ENCODE data around the gene ZFAND5.

ZFAND5 gene

GRCh38 chr9:72362680-72363139, 2.3 kb downstream of the ZFAND5 start:
- DNase-seq, result peak; percentile 63

GRCh38 chr9:72362118-72362531, 2.9 kb downstream of the ZFAND5 start:
- DNase-seq, result no peak

DNA sequence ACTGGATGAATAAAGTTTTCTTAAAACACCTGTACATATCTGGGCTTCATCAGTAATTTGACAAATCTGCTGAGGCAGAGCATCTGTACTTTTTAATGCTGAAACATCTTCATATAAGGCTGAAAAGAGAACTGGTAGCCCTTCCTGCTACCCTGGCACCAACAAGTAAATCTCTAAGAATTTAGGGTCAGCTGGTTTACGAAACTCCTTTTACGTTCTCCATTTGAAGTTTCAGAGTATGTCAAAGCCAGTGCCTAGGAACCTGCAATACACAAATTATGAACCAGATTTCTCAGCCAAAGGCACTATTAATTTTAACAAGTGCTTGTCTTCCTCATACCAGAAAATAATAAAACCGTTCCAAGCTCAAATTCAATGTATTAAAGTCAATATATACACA, 3.8 kb downstream of the ZFAND5 start:
- DNase-seq, result no peak

DNA sequence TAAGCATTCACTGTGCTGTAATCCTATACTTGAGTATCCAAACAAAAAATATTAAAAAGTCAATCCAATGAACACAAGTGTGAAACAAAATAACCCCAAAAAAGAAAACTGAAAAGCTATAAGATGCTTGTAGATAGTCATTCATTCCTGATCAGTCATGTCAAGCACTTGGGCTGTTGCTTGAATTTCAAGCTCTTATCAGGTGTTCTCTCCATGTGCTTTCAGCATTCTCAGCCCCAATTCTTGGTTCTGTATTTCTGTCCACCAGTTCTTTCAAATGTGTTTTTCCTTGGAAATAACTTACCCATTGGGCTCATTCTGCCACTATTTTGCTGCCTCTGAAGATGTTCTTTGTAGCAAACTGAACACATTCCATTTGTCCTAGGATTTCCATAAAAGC, 4.7 kb downstream of the ZFAND5 start:
- DNase-seq, result no peak

- no peak for DNase-seq
These were observed 8.9 kb downstream of the ZFAND5 start for GRCh38 chr9:72356041-72356582.

DNA sequence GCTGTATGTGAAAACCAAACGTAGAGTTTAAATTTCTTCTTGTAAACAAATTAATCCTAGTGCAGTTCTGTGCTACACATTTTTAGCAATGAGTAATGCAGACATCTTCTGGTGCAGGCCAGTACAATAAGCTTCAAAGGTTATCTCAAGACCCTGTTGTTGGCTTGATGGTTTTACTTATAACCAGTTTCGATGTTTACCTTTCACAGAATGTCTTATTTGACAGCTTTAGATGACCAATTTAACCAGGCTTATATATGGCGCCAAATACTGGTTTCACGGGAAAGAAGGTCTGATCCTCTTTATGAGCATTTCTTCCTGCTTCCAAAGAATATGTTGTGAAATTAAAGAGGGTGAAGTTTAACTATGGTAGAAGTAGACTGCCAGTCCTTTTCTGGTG, 9.9 kb downstream of the ZFAND5 start:
- no peak for DNase-seq

GRCh38 chr9:72354704-72355103, 10.3 kb downstream of the ZFAND5 start:
- DNase-seq, result no peak

DNA sequence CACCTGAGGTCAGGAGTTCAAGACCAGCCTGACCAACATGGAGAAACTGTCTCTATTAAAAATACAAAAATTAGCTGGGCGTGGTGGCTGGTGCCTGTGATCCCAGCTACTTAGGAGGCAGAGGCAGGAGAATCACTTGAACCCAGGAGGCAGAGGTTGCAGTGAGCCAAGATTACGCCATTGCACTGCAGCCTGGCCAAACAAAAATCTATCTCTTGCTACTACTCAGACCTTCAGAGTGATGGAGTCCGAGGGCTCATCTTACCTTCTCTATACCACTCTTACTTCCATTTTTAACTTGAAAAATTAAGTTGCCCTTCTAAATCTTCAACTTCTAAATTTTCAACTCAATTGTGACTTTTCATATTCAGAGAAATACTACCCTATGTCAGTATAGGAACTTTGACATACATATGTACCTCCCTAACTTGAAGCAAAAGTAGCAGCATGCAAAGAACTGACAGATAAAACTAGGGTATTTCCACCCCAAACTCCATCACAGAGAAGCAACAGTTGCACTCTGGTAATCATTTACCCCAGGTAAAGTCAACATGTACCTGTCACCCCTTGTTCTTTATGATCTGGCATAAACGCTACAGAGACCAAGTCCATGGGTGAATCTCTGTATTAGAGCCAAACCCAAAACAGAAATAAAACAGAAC, 11.4 kb downstream of the ZFAND5 start:
- no peak for DNase-seq

DNA sequence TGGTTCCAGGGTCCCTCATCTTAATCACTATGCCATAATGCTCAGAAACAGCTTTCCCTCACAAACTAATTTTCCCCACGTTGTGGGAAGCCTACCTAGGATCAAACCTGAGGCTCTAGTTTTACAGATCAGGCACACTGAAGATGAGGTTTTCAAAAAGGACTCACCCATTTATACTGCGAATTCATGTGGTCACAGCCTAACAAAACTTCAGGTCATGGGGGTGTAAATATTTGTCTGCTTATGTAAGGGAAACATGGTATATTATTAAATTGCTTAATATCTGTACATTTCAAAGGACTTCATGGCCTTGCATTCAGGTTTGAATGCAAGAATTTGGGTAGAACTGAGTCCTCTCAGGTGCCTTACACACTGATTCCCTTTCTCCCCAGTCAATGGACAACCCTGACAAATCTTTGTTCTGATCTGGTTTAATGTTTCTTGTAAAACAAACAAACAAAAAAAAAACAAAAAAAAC, 12.1 kb downstream of the ZFAND5 start:
- no peak for DNase-seq

GRCh38 chr9:72351538-72352453, 13.2 kb downstream of the ZFAND5 start:
- no peak for DNase-seq

GRCh38 chr9:72349911-72350310, 15.1 kb downstream of the ZFAND5 start:
- DNase-seq, result no peak

DNA sequence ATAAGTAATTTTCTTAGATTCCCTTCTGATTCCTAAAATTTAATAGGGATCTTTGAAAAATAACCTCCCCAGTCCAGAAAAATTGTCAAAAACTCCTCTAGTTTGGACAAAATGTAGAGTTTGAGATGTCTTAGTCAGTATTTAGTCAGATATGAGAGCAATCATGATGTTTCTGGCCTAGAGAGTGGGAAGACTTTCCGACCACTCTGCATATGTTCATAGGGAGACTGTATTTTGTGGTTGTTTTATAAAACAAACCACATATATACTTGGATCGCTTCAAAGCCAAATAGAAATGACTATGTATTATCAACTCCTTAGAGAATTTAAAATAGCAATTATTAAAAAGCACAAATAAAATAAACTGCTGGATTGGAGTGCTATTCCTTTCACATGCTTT, 15.8 kb downstream of the ZFAND5 start:
- DNase-seq, result no peak

GRCh38 chr9:72346333-72346732, 18.7 kb downstream of the ZFAND5 start:
- no peak for DNase-seq

- no peak for DNase-seq
These were observed 26.4 kb downstream of the ZFAND5 start for GRCh38 chr9:72338631-72339030.

GRCh38 chr9:72337286-72337685, 27.7 kb downstream of the ZFAND5 start:
- no peak for DNase-seq

- DNase-seq, result no peak
These were observed 30.2 kb downstream of the ZFAND5 start for GRCh38 chr9:72334658-72335337.

DNA sequence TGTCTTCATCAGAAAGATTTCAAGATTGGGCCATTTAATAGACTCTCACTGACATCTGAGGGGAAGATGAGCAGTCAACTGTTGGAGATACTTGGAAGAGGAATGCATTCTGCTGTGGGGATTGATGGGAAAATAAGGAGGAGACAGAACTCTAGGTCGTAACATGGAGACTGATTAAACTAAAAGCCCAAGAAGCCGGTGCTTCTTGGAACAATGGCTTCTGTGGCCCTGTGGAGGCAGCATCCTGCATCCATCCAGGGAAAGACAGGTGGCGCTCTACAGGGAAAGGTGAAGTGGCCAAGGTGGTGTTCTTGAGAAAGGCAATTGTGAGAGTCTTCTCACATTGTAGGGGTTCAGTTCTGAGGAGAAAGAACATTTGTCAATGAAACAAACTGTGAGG, 31.3 kb downstream of the ZFAND5 start:
- DNase-seq, result no peak

GRCh38 chr9:72333197-72333596, 31.8 kb downstream of the ZFAND5 start:
- no peak for DNase-seq

DNA sequence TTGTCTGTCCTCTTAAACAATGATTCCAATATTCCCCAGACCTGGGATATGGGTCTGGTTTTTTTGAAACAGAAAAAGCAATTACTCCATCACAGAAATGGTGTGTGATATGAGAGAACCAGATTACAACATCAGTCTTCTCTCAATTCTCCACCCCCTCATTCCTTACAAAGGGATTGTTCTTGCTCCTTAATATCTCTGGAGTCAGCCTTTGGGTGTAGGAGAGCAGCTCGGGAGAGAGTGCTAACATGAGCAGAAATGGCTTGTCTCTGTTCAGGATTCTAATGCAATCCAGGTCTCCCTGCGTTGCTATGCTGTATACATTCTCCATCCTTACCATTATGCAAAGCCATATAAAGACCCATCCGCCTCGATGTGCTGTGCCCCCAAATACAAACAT, 32.7 kb downstream of the ZFAND5 start:
- no peak for DNase-seq

DNA sequence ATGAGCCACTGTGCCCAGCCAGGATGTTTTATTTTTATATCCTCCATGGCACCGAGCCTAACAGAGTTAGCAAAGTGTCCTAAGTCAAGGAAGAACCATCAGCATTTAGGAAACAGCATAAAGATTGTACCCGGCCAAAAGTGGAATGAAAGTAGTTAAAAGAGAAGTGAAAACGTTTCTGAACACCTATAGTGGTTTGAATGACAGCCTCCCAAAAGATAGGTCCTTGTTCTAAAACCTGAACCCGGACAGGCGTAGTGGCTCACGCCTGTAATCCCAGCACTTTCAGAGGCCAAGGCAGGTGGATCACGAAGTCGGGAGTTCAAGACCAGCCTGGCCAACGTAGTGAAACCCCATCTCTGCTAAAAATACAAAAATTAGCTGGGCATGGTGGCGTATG, 37.4 kb downstream of the ZFAND5 start:
- no peak for DNase-seq

- no peak for DNase-seq
These were observed 38.4 kb downstream of the ZFAND5 start for GRCh38 chr9:72326641-72327040.

DNA sequence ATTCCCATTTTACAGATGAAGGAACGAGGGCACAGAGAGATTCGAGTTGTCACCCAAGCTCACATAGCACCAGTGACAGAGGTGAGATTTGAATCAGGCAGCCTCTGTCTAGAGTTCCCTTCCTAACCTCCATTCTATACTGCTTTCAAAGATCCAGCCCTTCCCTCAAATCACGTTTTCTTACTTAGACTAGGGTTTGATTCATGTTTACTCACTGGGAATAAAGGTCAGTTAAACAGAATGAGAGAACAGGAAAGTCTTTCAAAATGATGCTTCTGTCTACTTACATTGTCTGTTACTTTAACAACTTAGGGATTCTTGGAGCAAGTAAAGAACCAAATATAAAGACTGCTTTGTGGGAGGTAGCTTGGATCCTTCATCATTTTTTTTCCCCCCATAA, 40.0 kb downstream of the ZFAND5 start:
- DNase-seq, result no peak

DNA sequence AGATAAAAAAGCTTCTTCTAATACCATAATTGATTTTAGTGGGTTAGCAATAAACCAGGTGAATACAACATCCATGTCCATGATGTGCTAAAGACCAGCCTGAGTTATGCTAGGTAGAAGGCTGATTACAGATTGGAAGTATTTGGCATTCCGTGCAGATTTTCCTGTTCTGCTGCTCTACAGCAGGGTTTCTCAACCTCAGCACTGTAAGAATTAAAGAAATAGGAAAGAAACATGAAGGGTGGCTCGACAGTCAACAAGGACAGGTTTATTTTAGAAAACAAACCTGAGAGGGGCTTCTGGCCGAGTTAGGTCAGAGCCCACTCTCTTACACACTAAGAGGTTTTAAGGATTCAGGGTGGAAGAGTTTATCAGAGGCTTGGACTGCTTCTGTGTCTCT, 42.3 kb downstream of the ZFAND5 start:
- no peak for DNase-seq

All from amniotic stem cell (primary cell).